ENCODE data around the gene TMEM123. TPM values are rescaled to one million over a fixed set of nuclear protein-coding genes. Genes with fewer than 3 reads are reported as not detected.

The TMEM123 gene
- total and polyA plus RNA-seq, 2 of the 4 experiments (the other 2 are of a cell fraction): 96.9 to 127 TPM

DNA sequence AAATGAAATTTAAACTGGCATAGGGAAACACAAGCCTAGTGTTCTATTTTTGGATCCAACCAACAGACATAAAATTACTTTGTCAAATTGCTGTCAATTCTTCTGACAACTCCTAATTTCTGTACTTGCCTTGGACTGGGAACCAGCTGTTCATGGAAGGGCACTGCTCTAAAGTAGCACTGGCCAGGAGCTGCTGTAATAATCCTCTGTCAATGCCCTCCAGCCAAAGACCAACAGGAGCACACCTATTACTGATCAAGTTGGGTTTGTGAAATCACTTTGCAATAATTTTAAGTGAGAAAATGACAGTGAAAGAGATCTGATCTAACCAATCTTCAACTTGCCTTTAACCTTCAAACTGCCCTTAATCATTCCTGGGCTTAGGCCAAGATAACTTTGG is 18.9 kb upstream of the TMEM123 start:
- ChIA-PET POLR2A (ENCODE audit: unreplicated experiment) (no interaction called here), CTCF (no interaction called here)
- in situ Hi-C loops (cut with MboI; ENCODE audit: low sequenced_read_pairs): no loop called here
- Histone ChIP-seq H3K27me3 (ENCODE audit: control insufficient read depth, insufficient read depth, low read length) (no peaks in the 10 kb centered on the region), H3K9me1 (ENCODE audit: insufficient read depth, low read length) (peaks cover 14% of the 10 kb centered on the region; the same call in 1 of the 2 replicates), H3K56ac (ENCODE audit: extremely low read depth, insufficient read depth, low read length) (no peak overlapping the region), H3K9ac (ENCODE audit: low read depth, low read length) (no peak overlapping the region), H2BK5ac (ENCODE audit: low read depth, low read length, poor library complexity, severe bottlenecking) (no peak overlapping the region), H3K14ac (replicated peaks; ENCODE audit: low read depth, low read length) (no peak overlapping the region), H3K36me3 (ENCODE audit: control insufficient read depth, insufficient read depth, low read length) (no peaks in the 10 kb centered on the region), H2BK15ac (ENCODE audit: low read depth, low read length) (no peak overlapping the region), H4K8ac (ENCODE audit: low read depth in 2 of 2, low read length in 2 of 2) (no peak overlapping the region), H3K27ac (ENCODE audit: insufficient read depth, low read length) (no peak overlapping the region), H3K9me3 (ENCODE audit: control insufficient read depth, insufficient read depth, low read length) (no peaks in the 10 kb centered on the region), H2AK5ac (ENCODE audit: low read depth, low read length) (no peak overlapping the region), H3K18ac (ENCODE audit: low read depth, low read length) (no peak overlapping the region), H4K20me1 (ENCODE audit: insufficient read depth, low read length) (no peaks in the 10 kb centered on the region), H3K4ac (ENCODE audit: low read depth, low read length) (no peak overlapping the region), H4K91ac (ENCODE audit: insufficient read depth, low read depth, low read length) (no peak overlapping the region), H2AFZ (replicated peaks; ENCODE audit: low read length, poor library complexity) (no peak overlapping the region), H3K4me2 (ENCODE audit: low read depth, low read length) (no peak overlapping the region), H3K23ac (ENCODE audit: low read depth, low read length) (no peak overlapping the region), H2BK120ac (ENCODE audit: low read depth, low read length) (no peak overlapping the region), H4K5ac (ENCODE audit: low read depth, low read length) (no peak overlapping the region), H3K79me1 (ENCODE audit: low read depth in 1 of 2, low read length in 2 of 2) (no peaks in the 10 kb centered on the region), H3K4me3 (ENCODE audit: insufficient read depth, low read depth, low read length) (no peak overlapping the region), H2AK9ac (replicated peaks; ENCODE audit: low read depth, low read length, poor library complexity) (no peak overlapping the region), H3K4me1 (ENCODE audit: control insufficient read depth, insufficient read depth, low read length) (peaks cover 14% of the 10 kb centered on the region), H2BK20ac (ENCODE audit: low read depth, low read length) (no peak overlapping the region)
- BruUV-seq (replicated peaks): no TSS peak
- no peak for TF ChIP-seq CEBPB (IDR thresholded peaks at IDR 0.05; ENCODE audit: low read depth, low read length)
- TF ChIP-seq FOS (IDR thresholded peaks at IDR 0.05; ENCODE audit: low read depth, low read length): no peak
- no peak for TF ChIP-seq SMC3 (IDR thresholded peaks at IDR 0.05; ENCODE audit: low read depth, low read length)
- no peak for TF ChIP-seq MAZ (IDR thresholded peaks at IDR 0.05; ENCODE audit: borderline replicate concordance, low read depth, low read length)
- no peak for TF ChIP-seq BHLHE40 (IDR thresholded peaks at IDR 0.05; ENCODE audit: low read depth, low read length)
- no peak for TF ChIP-seq POLR2A (IDR thresholded peaks at IDR 0.05; ENCODE audit: low read depth, low read length)
- TF ChIP-seq, protein P1, sequence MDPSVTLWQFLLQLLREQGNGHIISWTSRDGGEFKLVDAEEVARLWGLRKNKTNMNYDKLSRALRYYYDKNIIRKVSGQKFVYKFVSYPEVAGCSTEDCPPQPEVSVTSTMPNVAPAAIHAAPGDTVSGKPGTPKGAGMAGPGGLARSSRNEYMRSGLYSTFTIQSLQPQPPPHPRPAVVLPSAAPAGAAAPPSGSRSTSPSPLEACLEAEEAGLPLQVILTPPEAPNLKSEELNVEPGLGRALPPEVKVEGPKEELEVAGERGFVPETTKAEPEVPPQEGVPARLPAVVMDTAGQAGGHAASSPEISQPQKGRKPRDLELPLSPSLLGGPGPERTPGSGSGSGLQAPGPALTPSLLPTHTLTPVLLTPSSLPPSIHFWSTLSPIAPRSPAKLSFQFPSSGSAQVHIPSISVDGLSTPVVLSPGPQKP (IDR thresholded peaks at IDR 0.05; ENCODE audit: borderline replicate concordance, low read depth, low read length): no peak
- TF ChIP-seq CHD1 (IDR thresholded peaks at IDR 0.05; ENCODE audit: low read depth, low read length): no peak
- no peak for TF ChIP-seq RAD21 (IDR thresholded peaks at IDR 0.05; ENCODE audit: low read length)
- TF ChIP-seq, protein P2, sequence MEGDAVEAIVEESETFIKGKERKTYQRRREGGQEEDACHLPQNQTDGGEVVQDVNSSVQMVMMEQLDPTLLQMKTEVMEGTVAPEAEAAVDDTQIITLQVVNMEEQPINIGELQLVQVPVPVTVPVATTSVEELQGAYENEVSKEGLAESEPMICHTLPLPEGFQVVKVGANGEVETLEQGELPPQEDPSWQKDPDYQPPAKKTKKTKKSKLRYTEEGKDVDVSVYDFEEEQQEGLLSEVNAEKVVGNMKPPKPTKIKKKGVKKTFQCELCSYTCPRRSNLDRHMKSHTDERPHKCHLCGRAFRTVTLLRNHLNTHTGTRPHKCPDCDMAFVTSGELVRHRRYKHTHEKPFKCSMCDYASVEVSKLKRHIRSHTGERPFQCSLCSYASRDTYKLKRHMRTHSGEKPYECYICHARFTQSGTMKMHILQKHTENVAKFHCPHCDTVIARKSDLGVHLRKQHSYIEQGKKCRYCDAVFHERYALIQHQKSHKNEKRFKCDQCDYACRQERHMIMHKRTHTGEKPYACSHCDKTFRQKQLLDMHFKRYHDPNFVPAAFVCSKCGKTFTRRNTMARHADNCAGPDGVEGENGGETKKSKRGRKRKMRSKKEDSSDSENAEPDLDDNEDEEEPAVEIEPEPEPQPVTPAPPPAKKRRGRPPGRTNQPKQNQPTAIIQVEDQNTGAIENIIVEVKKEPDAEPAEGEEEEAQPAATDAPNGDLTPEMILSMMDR (conservative IDR thresholded peaks at IDR 0.05; ENCODE audit: low read depth, low read length): no peak
- TF ChIP-seq NFE2L2 (IDR thresholded peaks at IDR 0.05; ENCODE audit: low read depth, low read length): no peak
- TF ChIP-seq MXI1 (IDR thresholded peaks at IDR 0.05; ENCODE audit: borderline replicate concordance, low read depth, low read length): no peak
- TF ChIP-seq MAFK (IDR thresholded peaks at IDR 0.05; ENCODE audit: low read depth, low read length): no peak
- no peak for TF ChIP-seq RFX5 (IDR thresholded peaks at IDR 0.05; ENCODE audit: low read depth, low read length)
- TF ChIP-seq RCOR1 (IDR thresholded peaks at IDR 0.05; ENCODE audit: insufficient replicate concordance, low read length): no peak
- TF ChIP-seq, protein P3, sequence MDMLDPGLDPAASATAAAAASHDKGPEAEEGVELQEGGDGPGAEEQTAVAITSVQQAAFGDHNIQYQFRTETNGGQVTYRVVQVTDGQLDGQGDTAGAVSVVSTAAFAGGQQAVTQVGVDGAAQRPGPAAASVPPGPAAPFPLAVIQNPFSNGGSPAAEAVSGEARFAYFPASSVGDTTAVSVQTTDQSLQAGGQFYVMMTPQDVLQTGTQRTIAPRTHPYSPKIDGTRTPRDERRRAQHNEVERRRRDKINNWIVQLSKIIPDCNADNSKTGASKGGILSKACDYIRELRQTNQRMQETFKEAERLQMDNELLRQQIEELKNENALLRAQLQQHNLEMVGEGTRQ (IDR thresholded peaks at IDR 0.05; ENCODE audit: low read depth, low read length): no peak
- ATAC-seq (ENCODE audit: low read depth) (no peak), DNase-seq (no peak)
- dilution Hi-C loops (cut with HindIII; ENCODE audit: low sequenced_read_pairs, unreplicated experiment): no loop called here
- intact Hi-C loops (cut with micrococcal nuclease): no loop called here
